22Rv1 (cell line): Measurements from ENCODE around the gene SH3BP2.

ENCODE experiments used
- CTCF ChIP-seq: fragments of 450-650 bp; IDR thresholded peaks from 2 replicates; pipeline ENCODE4 v1.5.1; 2017; ENCODE audit warnings: mild to moderate bottlenecking
- ZFX ChIP-seq: fragments of 450-650 bp; IDR thresholded peaks from 2 replicates; pipeline ENCODE4 v1.6.1; 2017; ENCODE audit warnings: antibody characterized with exemption, borderline replicate concordance

- TF ChIP-seq CTCF: no peak
- no peak for TF ChIP-seq ZFX
Measured at GRCh38 chr4:2850966-2851798, 58.3 kb downstream of the SH3BP2 start.
